ENCODE data around the gene ST7. TPM values are rescaled to one million over a fixed set of nuclear protein-coding genes. Genes with fewer than 3 reads are reported as not detected.

ST7 gene
- total RNA-seq, 1 donor from 2014 or later, result 107 TPM

DNA sequence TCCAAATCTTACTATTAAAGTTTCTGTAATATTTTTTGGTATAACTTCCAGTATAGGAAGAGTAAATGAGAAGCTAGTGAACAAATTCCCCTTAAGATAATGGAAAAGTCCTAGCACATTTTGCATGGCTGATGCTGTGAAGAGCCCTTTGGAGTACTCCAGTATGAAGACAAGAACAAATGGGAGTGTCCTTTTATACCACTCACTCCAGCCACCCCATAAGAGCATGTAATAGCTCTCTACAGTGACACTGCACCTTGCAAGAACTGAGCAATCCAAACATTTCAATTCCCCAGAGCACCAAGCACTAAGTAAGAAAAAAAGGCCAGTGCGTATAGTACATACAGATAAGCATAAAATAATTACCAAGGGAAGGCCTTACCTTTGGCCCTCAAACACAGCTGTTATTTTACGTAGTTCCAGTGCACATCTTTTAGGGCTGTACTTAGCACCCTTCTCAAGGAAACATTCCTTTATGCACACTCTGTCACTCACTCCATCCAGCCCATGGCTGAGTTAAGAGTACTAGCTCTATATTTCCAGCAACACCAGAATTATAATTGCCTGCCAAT lies 135.4 kb downstream of the ST7 start:
- TF ChIP-seq, protein P1, sequence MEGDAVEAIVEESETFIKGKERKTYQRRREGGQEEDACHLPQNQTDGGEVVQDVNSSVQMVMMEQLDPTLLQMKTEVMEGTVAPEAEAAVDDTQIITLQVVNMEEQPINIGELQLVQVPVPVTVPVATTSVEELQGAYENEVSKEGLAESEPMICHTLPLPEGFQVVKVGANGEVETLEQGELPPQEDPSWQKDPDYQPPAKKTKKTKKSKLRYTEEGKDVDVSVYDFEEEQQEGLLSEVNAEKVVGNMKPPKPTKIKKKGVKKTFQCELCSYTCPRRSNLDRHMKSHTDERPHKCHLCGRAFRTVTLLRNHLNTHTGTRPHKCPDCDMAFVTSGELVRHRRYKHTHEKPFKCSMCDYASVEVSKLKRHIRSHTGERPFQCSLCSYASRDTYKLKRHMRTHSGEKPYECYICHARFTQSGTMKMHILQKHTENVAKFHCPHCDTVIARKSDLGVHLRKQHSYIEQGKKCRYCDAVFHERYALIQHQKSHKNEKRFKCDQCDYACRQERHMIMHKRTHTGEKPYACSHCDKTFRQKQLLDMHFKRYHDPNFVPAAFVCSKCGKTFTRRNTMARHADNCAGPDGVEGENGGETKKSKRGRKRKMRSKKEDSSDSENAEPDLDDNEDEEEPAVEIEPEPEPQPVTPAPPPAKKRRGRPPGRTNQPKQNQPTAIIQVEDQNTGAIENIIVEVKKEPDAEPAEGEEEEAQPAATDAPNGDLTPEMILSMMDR (IDR thresholded peaks at IDR 0.05; ENCODE audit: partially characterized antibody, unreplicated experiment), result no peak
- no peak for DNase-seq
- Mint-ChIP-seq H3K36me3 (ENCODE audit: unreplicated experiment) (no peaks in the 10 kb centered on the region), H3K9me3 (ENCODE audit: unreplicated experiment) (peaks cover 5% of the 10 kb centered on the region), H3K4me1 (ENCODE audit: low read depth, unreplicated experiment) (peaks cover 73% of the 10 kb centered on the region), H3K27me3 (ENCODE audit: unreplicated experiment) (peaks cover 7% of the 10 kb centered on the region), H3K27ac (ENCODE audit: unreplicated experiment) (peak overlapping the region; percentile 18), H3K4me3 (ENCODE audit: unreplicated experiment) (no peak overlapping the region)

DNA sequence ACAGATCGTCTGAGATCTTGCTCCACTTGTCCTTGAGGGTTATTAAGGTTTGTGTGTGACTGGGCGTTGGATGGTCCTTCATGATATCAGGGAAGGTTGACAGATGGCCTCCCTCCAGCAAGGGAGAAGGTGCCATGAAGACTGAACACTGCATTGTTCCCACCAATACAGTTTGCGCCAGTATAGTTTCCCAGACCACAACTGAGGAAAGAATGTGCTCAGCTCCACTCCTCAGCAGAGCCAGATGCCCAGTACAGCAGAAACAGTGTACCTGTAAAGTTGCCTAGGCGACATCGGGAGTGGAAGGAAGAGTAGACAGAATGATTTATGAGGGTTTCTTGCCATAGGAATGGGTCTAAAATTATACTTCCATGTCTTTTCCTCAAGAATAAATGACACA lies 137.5 kb downstream of the ST7 start:
- Mint-ChIP-seq H3K4me1 (ENCODE audit: low read depth, unreplicated experiment) (peaks cover 69% of the 10 kb centered on the region), H3K4me3 (ENCODE audit: unreplicated experiment) (peak overlapping the region; percentile 33), H3K27me3 (ENCODE audit: unreplicated experiment) (peaks cover 7% of the 10 kb centered on the region), H3K36me3 (ENCODE audit: unreplicated experiment) (no peaks in the 10 kb centered on the region), H3K9me3 (ENCODE audit: unreplicated experiment) (peaks cover 5% of the 10 kb centered on the region), H3K27ac (ENCODE audit: unreplicated experiment) (peak overlapping the region; percentile 44)
- DNase-seq, result no peak
- TF ChIP-seq, protein P1 (IDR thresholded peaks at IDR 0.05; ENCODE audit: partially characterized antibody, unreplicated experiment), result no peak

- H3K27ac Mint-ChIP-seq (ENCODE audit: unreplicated experiment), result peak overlapping the region; percentile 3
- H3K4me1 Mint-ChIP-seq (ENCODE audit: low read depth, unreplicated experiment), result peaks cover 69% of the 10 kb centered on the region
- no peaks in the 10 kb centered on the region for H3K36me3 Mint-ChIP-seq (ENCODE audit: unreplicated experiment)
- DNase-seq, result no peak
- TF ChIP-seq, protein P1 (IDR thresholded peaks at IDR 0.05; ENCODE audit: partially characterized antibody, unreplicated experiment), result no peak
- peaks cover 9% of the 10 kb centered on the region for H3K27me3 Mint-ChIP-seq (ENCODE audit: unreplicated experiment)
- H3K9me3 Mint-ChIP-seq (ENCODE audit: unreplicated experiment), result peaks cover 5% of the 10 kb centered on the region
- H3K4me3 Mint-ChIP-seq (ENCODE audit: unreplicated experiment), result no peak overlapping the region
Observed at GRCh38 chr7:117091721-117092120, 138.4 kb downstream of the ST7 start.

DNA sequence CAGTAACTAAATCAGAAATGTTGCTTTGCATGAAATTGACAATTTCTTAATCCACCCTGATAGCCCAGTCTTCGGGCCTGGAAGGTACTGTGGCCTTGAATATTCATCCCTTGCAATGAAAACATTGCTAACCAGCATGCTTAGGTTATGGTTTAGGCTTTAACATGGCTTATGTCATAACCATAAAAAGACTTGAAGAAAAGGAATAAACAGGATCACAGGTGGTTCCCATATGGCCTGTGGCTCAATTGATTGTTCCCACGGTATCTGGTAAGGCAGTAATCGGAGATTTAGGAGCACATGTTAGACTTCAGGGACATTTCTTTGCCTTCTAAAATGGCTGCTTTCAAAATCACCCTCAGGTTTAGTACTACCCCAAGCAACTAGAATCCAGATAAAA lies 139.5 kb downstream of the ST7 start:
- H3K9me3 Mint-ChIP-seq (ENCODE audit: unreplicated experiment), result peaks cover 5% of the 10 kb centered on the region
- peak overlapping the region; percentile 57 for H3K27ac Mint-ChIP-seq (ENCODE audit: unreplicated experiment)
- H3K4me3 Mint-ChIP-seq (ENCODE audit: unreplicated experiment), result no peak overlapping the region
- TF ChIP-seq, protein P1 (IDR thresholded peaks at IDR 0.05; ENCODE audit: partially characterized antibody, unreplicated experiment), result no peak
- H3K4me1 Mint-ChIP-seq (ENCODE audit: low read depth, unreplicated experiment), result peaks cover 61% of the 10 kb centered on the region
- no peaks in the 10 kb centered on the region for H3K36me3 Mint-ChIP-seq (ENCODE audit: unreplicated experiment)
- DNase-seq, result no peak
- H3K27me3 Mint-ChIP-seq (ENCODE audit: unreplicated experiment), result peaks cover 9% of the 10 kb centered on the region

GRCh38 chr7:117094457-117094856 lies 141.2 kb downstream of the ST7 start:
- DNase-seq, result no peak
- no peak overlapping the region for H3K4me3 Mint-ChIP-seq (ENCODE audit: unreplicated experiment)
- TF ChIP-seq, protein P1 (IDR thresholded peaks at IDR 0.05; ENCODE audit: partially characterized antibody, unreplicated experiment), result no peak
- no peaks in the 10 kb centered on the region for H3K36me3 Mint-ChIP-seq (ENCODE audit: unreplicated experiment)
- peak overlapping the region; percentile 49 for H3K27ac Mint-ChIP-seq (ENCODE audit: unreplicated experiment)
- H3K27me3 Mint-ChIP-seq (ENCODE audit: unreplicated experiment), result peaks cover 9% of the 10 kb centered on the region
- peaks cover 5% of the 10 kb centered on the region for H3K9me3 Mint-ChIP-seq (ENCODE audit: unreplicated experiment)
- peaks cover 55% of the 10 kb centered on the region for H3K4me1 Mint-ChIP-seq (ENCODE audit: low read depth, unreplicated experiment)
